Dendritic cell treated with granulocyte-macrophage colony-stimulating factor and Interleukin-4, amounts not matched to agents 40 ng/mL and 50 ng/mL, for 4 days (primary cell): Measurements from ENCODE around the gene PACRG.

Experiments used
- H3K27ac Mint-ChIP-seq: one replicate; pipeline ENCODE4 v1.8.0; 2022; ENCODE audit warnings: mild to moderate bottlenecking, mixed read lengths
- H3K27me3 Mint-ChIP-seq: one replicate; pipeline ENCODE4 v1.8.0; 2022; ENCODE audit warnings: mild to moderate bottlenecking, mixed read lengths
- H3K36me3 Mint-ChIP-seq: one replicate; pipeline ENCODE4 v1.8.0; 2022; ENCODE audit warnings: low read depth, mixed read lengths
- H3K4me1 Mint-ChIP-seq: one replicate; pipeline ENCODE4 v1.8.0; 2022; ENCODE audit warnings: low read depth, mixed read lengths
- H3K4me3 Mint-ChIP-seq: one replicate; pipeline ENCODE4 v1.8.0; 2022; ENCODE audit warnings: mild to moderate bottlenecking, moderate library complexity, mixed read lengths
- H3K9me3 Mint-ChIP-seq: one replicate; pipeline ENCODE4 v1.8.0; 2022; ENCODE audit warnings: mixed read lengths
- intact Hi-C: fragments of 100-400 bp; cut with micrococcal nuclease; formaldehyde crosslinking; loops from one replicate; pipeline ENCODE4 v1.15.0; 2022

PACRG gene

GRCh38 chr6:163017801-163018200, 290.0 kb downstream of the PACRG start:
- intact Hi-C loops: no loop called here
- Mint-ChIP-seq H3K9me3 (peaks cover 45% of the 10 kb centered on the region), H3K4me1 (no peaks in the 10 kb centered on the region), H3K27ac (no peak overlapping the region), H3K27me3 (no peaks in the 10 kb centered on the region), H3K4me3 (no peak overlapping the region), H3K36me3 (no peaks in the 10 kb centered on the region)

- intact Hi-C loops: no loop called here
- Mint-ChIP-seq H3K27me3 (no peaks in the 10 kb centered on the region), H3K4me3 (no peak overlapping the region), H3K36me3 (no peaks in the 10 kb centered on the region), H3K27ac (no peak overlapping the region), H3K9me3 (peaks cover 59% of the 10 kb centered on the region), H3K4me1 (no peaks in the 10 kb centered on the region)
These were observed 292.2 kb downstream of the PACRG start for GRCh38 chr6:163019926-163020325.

- Mint-ChIP-seq H3K4me3 (no peak overlapping the region), H3K27me3 (no peaks in the 10 kb centered on the region), H3K27ac (no peak overlapping the region), H3K36me3 (no peaks in the 10 kb centered on the region), H3K9me3 (peaks cover 49% of the 10 kb centered on the region), H3K4me1 (no peaks in the 10 kb centered on the region)
- intact Hi-C loops: no loop called here
These were observed 293.3 kb downstream of the PACRG start for GRCh38 chr6:163021054-163021453.

GRCh38 chr6:163023700-163024099, 295.9 kb downstream of the PACRG start:
- Mint-ChIP-seq H3K4me1 (no peaks in the 10 kb centered on the region), H3K4me3 (no peak overlapping the region), H3K27ac (no peak overlapping the region), H3K36me3 (no peaks in the 10 kb centered on the region), H3K27me3 (no peaks in the 10 kb centered on the region), H3K9me3 (peaks cover 58% of the 10 kb centered on the region)
- intact Hi-C loops: no loop called here

- no peaks in the 10 kb centered on the region for H3K4me1 Mint-ChIP-seq
These were observed 299.1 kb downstream of the PACRG start for GRCh38 chr6:163026893-163027292.

GRCh38 chr6:163030980-163031379, 303.2 kb downstream of the PACRG start:
- H3K27me3 Mint-ChIP-seq: no peaks in the 10 kb centered on the region
- intact Hi-C loops: no loop called here
- H3K4me3 Mint-ChIP-seq: no peak overlapping the region
- H3K36me3 Mint-ChIP-seq: no peaks in the 10 kb centered on the region
- H3K4me1 Mint-ChIP-seq: no peaks in the 10 kb centered on the region
- peaks cover 57% of the 10 kb centered on the region for H3K9me3 Mint-ChIP-seq
- no peak overlapping the region for H3K27ac Mint-ChIP-seq

More at GRCh38 chr6:163026893-163027292, 299.1 kb downstream of the PACRG start:
- intact Hi-C loops: no loop called here
- no peak overlapping the region for H3K27ac Mint-ChIP-seq
- H3K36me3 Mint-ChIP-seq: no peaks in the 10 kb centered on the region
- peaks cover 60% of the 10 kb centered on the region for H3K9me3 Mint-ChIP-seq
- no peak overlapping the region for H3K4me3 Mint-ChIP-seq
- H3K27me3 Mint-ChIP-seq: no peaks in the 10 kb centered on the region

GRCh38 chr6:163031931-163032330, 304.2 kb downstream of the PACRG start:
- intact Hi-C loops: no loop called here
- no peaks in the 10 kb centered on the region for H3K27me3 Mint-ChIP-seq
- no peak overlapping the region for H3K4me3 Mint-ChIP-seq
- peaks cover 59% of the 10 kb centered on the region for H3K9me3 Mint-ChIP-seq
- H3K36me3 Mint-ChIP-seq: no peaks in the 10 kb centered on the region
- H3K4me1 Mint-ChIP-seq: no peaks in the 10 kb centered on the region
- no peak overlapping the region for H3K27ac Mint-ChIP-seq

GRCh38 chr6:163036160-163036645, 308.4 kb downstream of the PACRG start:
- Mint-ChIP-seq H3K27me3 (no peaks in the 10 kb centered on the region), H3K27ac (no peak overlapping the region), H3K9me3 (peaks cover 57% of the 10 kb centered on the region), H3K36me3 (no peaks in the 10 kb centered on the region), H3K4me3 (no peak overlapping the region), H3K4me1 (no peaks in the 10 kb centered on the region)
- intact Hi-C loops: no loop called here

GRCh38 chr6:163038317-163038716, 310.5 kb downstream of the PACRG start:
- H3K4me3 Mint-ChIP-seq: no peak overlapping the region
- peaks cover 76% of the 10 kb centered on the region for H3K9me3 Mint-ChIP-seq
- H3K27me3 Mint-ChIP-seq: no peaks in the 10 kb centered on the region
- H3K4me1 Mint-ChIP-seq: no peaks in the 10 kb centered on the region
- no peaks in the 10 kb centered on the region for H3K36me3 Mint-ChIP-seq
- intact Hi-C loops: no loop called here
- H3K27ac Mint-ChIP-seq: no peak overlapping the region

- Mint-ChIP-seq H3K4me1 (no peaks in the 10 kb centered on the region), H3K36me3 (no peaks in the 10 kb centered on the region), H3K27ac (no peak overlapping the region), H3K9me3 (peaks cover 43% of the 10 kb centered on the region), H3K27me3 (no peaks in the 10 kb centered on the region), H3K4me3 (no peak overlapping the region)
- intact Hi-C loops: no loop called here
These were observed 320.6 kb downstream of the PACRG start for GRCh38 chr6:163048345-163048744.

GRCh38 chr6:163053667-163054344, 326.0 kb downstream of the PACRG start:
- H3K4me3 Mint-ChIP-seq: no peak overlapping the region
- H3K9me3 Mint-ChIP-seq: peaks cover 53% of the 10 kb centered on the region
- intact Hi-C loops: no loop called here
- no peaks in the 10 kb centered on the region for H3K4me1 Mint-ChIP-seq
- H3K27me3 Mint-ChIP-seq: no peaks in the 10 kb centered on the region
- H3K27ac Mint-ChIP-seq: no peak overlapping the region
- no peaks in the 10 kb centered on the region for H3K36me3 Mint-ChIP-seq

- no peaks in the 10 kb centered on the region for H3K27me3 Mint-ChIP-seq
- H3K4me1 Mint-ChIP-seq: no peaks in the 10 kb centered on the region
- H3K36me3 Mint-ChIP-seq: no peaks in the 10 kb centered on the region
- H3K27ac Mint-ChIP-seq: no peak overlapping the region
- no peak overlapping the region for H3K4me3 Mint-ChIP-seq
- peaks cover 53% of the 10 kb centered on the region for H3K9me3 Mint-ChIP-seq
- intact Hi-C loops: no loop called here
These were observed 326.9 kb downstream of the PACRG start for GRCh38 chr6:163054641-163055040.

- Mint-ChIP-seq H3K27ac (no peak overlapping the region), H3K36me3 (no peaks in the 10 kb centered on the region), H3K9me3 (peaks cover 36% of the 10 kb centered on the region), H3K27me3 (no peaks in the 10 kb centered on the region), H3K4me1 (no peaks in the 10 kb centered on the region), H3K4me3 (no peak overlapping the region)
- intact Hi-C loops: no loop called here
These were observed 329.5 kb downstream of the PACRG start for GRCh38 chr6:163057260-163057659.

GRCh38 chr6:163062790-163063189, 335.0 kb downstream of the PACRG start:
- Mint-ChIP-seq H3K27me3 (no peaks in the 10 kb centered on the region), H3K27ac (no peak overlapping the region), H3K9me3 (peaks cover 34% of the 10 kb centered on the region), H3K4me3 (no peak overlapping the region), H3K4me1 (no peaks in the 10 kb centered on the region), H3K36me3 (no peaks in the 10 kb centered on the region)
- intact Hi-C loops: no loop called here

- no peaks in the 10 kb centered on the region for H3K36me3 Mint-ChIP-seq
- H3K27me3 Mint-ChIP-seq: no peaks in the 10 kb centered on the region
- intact Hi-C loops: no loop called here
- H3K4me1 Mint-ChIP-seq: no peaks in the 10 kb centered on the region
- H3K4me3 Mint-ChIP-seq: no peak overlapping the region
- peaks cover 42% of the 10 kb centered on the region for H3K9me3 Mint-ChIP-seq
- no peak overlapping the region for H3K27ac Mint-ChIP-seq
These were observed 335.8 kb downstream of the PACRG start for GRCh38 chr6:163063561-163063960.
